Non-pigmented ciliary epithelial cell (primary cell): ENCODE data around the gene CELA2B.
"Not testable (repeated sequence)": the region's sequence is repeated elsewhere in the genome, so short reads cannot be mapped to it uniquely, and the experiment has no call there.

Experiments used
- DNase-seq: peaks from one replicate; pipeline ENCODE4 v3.0.0-alpha.2; 2010; ENCODE audit warnings: low read depth

The CELA2B gene

GRCh38 chr1:15475752-15476314, at the start of gene CELA2B:
Gene CELA2B, plus strand, starts transcription at chr1:15476104. Its CDS starts 22 bp downstream, at chr1:15476126.
- no peak for DNase-seq

GRCh38 chr1:15426492-15427279, 49.2 kb upstream of the CELA2B start:
- no peak for DNase-seq

GRCh38 chr1:15427280-15427666, 48.6 kb upstream of the CELA2B start:
- DNase-seq: no peak

- not testable (repeated sequence) for DNase-seq
Observed at GRCh38 chr1:15428252-15428651, 47.7 kb upstream of the CELA2B start.

GRCh38 chr1:15428815-15429435, 47.0 kb upstream of the CELA2B start:
- no peak for DNase-seq

- no peak for DNase-seq
Observed at GRCh38 chr1:15429701-15430149, 46.2 kb upstream of the CELA2B start.

- DNase-seq: no peak
Observed at GRCh38 chr1:15430787-15431570, 44.9 kb upstream of the CELA2B start.

- no peak for DNase-seq
Observed at GRCh38 chr1:15431571-15431948, 44.3 kb upstream of the CELA2B start.

- DNase-seq: no peak
Observed at GRCh38 chr1:15432324-15432723, 43.6 kb upstream of the CELA2B start.

- no peak for DNase-seq
Observed at GRCh38 chr1:15433471-15433870, 42.4 kb upstream of the CELA2B start.

- DNase-seq: not testable (repeated sequence)
Observed at GRCh38 chr1:15434739-15435138, 41.2 kb upstream of the CELA2B start.

- no peak for DNase-seq
Observed at GRCh38 chr1:15435239-15436077, 40.4 kb upstream of the CELA2B start.

GRCh38 chr1:15436881-15437442, 38.9 kb upstream of the CELA2B start:
- no peak for DNase-seq

- no peak for DNase-seq
Observed at GRCh38 chr1:15439325-15439724, 36.6 kb upstream of the CELA2B start.

- no peak for DNase-seq
Observed at GRCh38 chr1:15440357-15440756, 35.5 kb upstream of the CELA2B start.

- no peak for DNase-seq
Observed at GRCh38 chr1:15441247-15441646, 34.7 kb upstream of the CELA2B start.

- DNase-seq: no peak
Observed at GRCh38 chr1:15442119-15442518, 33.8 kb upstream of the CELA2B start.

- DNase-seq: no peak
Observed at GRCh38 chr1:15442759-15443158, 33.1 kb upstream of the CELA2B start.

GRCh38 chr1:15443281-15443680, 32.6 kb upstream of the CELA2B start:
- DNase-seq: no peak

- DNase-seq: no peak
Observed at GRCh38 chr1:15444468-15445389, 31.2 kb upstream of the CELA2B start.
